PFSK-1 (cell line): ENCODE results near the gene ST6GALNAC3.

Experiments used
- FOXP2 ChIP-seq: optimal IDR thresholded peaks from 2 replicates; pipeline ENCODE3; 2011; ENCODE audit warnings: borderline replicate concordance, control low read depth, inconsistent platforms; ENCODE audit not compliant: insufficient read depth; ENCODE audit errors: extremely low read length, extremely low read depth
- POLR2AphosphoS5 ChIP-seq: IDR thresholded peaks from 2 replicates; pipeline ENCODE4 v1.6.1; 2012; ENCODE audit warnings: low read depth, mild to moderate bottlenecking, control low read depth, low read length, moderate library complexity
- SIN3A ChIP-seq: IDR thresholded peaks from 2 replicates; pipeline ENCODE4 v1.6.1; 2012; ENCODE audit warnings: mild to moderate bottlenecking, low read length, moderate library complexity, borderline replicate concordance; ENCODE audit not compliant: insufficient read depth
- TAF1 ChIP-seq: IDR thresholded peaks from 2 replicates; pipeline ENCODE4 v1.6.1; 2012; ENCODE audit warnings: low read length, control low read depth, borderline replicate concordance; ENCODE audit not compliant: insufficient read depth
- TF ChIP-seq, protein P1 (sequence below), 2 experiments: IDR thresholded peaks; 2 replicates each; pipeline versions ENCODE4 v1.6.1 to v1.8.0; 2011 to 2012; ENCODE audit warnings: low read depth in 2 of 2, low read length in 2 of 2, control low read depth in 1 of 2, inconsistent platforms in 1 of 2, mild to moderate bottlenecking in 1 of 2, moderate library complexity in 1 of 2; ENCODE audit not compliant: insufficient read depth in 1 of 2

ST6GALNAC3 gene

DNA sequence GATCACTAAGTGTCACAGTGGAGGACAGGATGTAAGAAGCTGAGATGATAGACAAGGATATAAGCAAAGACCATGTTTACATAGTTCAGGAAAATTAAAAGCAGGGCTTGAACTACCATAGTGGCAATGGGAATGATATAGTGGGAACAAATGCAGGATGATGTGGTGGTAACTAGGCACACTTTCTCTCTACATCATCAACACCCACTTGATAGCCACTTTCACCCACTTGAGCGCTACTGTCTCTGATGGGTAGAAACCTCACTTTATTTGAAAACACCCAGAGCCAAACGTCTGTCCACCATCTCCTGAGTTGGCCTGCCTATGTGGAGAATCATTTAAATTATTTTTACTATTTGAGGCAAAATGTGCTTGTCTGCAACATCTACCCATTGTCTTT lies 487.7 kb downstream of the ST6GALNAC3 start:
- TF ChIP-seq SIN3A: no peak
- TF ChIP-seq, protein P1, sequence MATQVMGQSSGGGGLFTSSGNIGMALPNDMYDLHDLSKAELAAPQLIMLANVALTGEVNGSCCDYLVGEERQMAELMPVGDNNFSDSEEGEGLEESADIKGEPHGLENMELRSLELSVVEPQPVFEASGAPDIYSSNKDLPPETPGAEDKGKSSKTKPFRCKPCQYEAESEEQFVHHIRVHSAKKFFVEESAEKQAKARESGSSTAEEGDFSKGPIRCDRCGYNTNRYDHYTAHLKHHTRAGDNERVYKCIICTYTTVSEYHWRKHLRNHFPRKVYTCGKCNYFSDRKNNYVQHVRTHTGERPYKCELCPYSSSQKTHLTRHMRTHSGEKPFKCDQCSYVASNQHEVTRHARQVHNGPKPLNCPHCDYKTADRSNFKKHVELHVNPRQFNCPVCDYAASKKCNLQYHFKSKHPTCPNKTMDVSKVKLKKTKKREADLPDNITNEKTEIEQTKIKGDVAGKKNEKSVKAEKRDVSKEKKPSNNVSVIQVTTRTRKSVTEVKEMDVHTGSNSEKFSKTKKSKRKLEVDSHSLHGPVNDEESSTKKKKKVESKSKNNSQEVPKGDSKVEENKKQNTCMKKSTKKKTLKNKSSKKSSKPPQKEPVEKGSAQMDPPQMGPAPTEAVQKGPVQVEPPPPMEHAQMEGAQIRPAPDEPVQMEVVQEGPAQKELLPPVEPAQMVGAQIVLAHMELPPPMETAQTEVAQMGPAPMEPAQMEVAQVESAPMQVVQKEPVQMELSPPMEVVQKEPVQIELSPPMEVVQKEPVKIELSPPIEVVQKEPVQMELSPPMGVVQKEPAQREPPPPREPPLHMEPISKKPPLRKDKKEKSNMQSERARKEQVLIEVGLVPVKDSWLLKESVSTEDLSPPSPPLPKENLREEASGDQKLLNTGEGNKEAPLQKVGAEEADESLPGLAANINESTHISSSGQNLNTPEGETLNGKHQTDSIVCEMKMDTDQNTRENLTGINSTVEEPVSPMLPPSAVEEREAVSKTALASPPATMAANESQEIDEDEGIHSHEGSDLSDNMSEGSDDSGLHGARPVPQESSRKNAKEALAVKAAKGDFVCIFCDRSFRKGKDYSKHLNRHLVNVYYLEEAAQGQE (IDR thresholded peaks at IDR 0.05; ENCODE audit: insufficient read depth in 1 of 2, low read depth in 2 of 2, low read length in 2 of 2): no peak
- TF ChIP-seq FOXP2: no peak
- no peak for TF ChIP-seq TAF1
- no peak for TF ChIP-seq POLR2AphosphoS5

DNA sequence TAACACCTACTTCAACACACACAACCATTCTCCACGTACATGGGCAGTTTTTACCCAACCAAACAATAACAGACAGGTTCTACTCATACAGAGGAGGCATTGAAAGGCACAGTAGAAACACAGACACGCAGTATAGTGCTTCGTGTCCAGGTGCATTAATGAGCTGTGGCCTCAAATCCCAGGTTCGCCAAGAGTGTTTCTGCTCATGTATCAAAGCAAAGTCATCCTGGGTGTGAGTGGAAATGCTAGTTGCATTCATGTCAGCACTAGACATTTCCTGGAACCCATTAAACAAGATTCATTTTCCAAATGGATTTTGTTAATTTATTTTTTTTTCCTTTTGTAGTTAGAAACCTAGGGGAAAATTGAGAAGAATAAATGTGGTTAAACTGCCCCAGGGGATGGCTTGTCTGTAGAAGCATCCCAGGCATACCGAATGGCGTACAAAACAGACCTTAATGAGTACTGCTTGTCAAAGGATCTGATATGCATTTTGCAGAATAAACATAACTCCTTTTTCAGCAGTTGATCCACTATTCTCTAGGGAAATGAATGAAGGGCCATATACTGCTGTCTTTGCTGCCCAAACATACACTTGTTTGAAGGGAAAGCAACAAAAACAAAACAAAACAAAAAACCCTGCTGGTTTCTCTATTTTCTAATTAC lies 494.2 kb downstream of the ST6GALNAC3 start:
- TF ChIP-seq, protein P1 (IDR thresholded peaks at IDR 0.05; ENCODE audit: insufficient read depth in 1 of 2, low read depth in 2 of 2, low read length in 2 of 2): no peak
- no peak for TF ChIP-seq SIN3A
- TF ChIP-seq TAF1: no peak
- no peak for TF ChIP-seq FOXP2
- TF ChIP-seq POLR2AphosphoS5: no peak

DNA sequence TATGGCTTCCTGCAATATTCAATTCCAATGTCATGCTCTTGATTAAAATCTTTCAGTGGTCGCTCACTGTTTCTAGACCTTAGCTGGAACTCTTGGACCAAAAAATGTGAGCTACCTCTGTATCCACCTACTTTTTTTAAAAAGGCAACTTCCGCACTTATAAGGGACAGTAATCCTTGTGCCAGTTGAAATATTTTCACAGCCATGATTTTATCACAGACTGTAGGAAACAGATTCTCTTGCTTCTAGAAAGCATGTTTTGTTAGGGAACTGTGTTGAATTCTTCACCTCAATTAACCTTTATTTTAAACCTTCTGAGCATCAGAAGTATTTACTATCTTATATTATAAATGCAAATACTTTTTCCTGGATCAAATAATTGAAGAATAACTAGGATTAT lies 496.7 kb downstream of the ST6GALNAC3 start:
- TF ChIP-seq POLR2AphosphoS5 (no peak), FOXP2 (no peak), TAF1 (no peak), SIN3A (no peak)
- TF ChIP-seq, protein P1 (IDR thresholded peaks at IDR 0.05; ENCODE audit: insufficient read depth in 1 of 2, low read depth in 2 of 2, low read length in 2 of 2): no peak

DNA sequence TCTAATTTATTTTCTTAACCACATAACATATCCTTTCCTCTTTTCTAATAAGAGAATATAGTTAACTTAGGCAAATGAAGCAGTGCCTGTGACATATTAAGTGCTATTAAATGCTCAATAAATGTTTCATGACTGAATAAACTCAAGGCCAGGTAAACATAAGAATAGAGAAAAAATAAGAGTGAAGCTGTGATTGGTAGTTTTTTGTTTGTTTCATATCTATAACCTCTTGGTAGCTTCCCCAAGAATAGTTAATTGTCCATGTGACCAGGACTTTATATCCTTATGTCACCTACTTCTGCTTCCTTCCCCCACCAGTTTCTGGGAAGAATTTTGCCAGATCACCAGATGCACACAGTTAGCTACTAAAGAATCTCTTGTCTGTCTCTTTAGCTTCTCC lies 497.7 kb downstream of the ST6GALNAC3 start:
- TF ChIP-seq FOXP2: no peak
- no peak for TF ChIP-seq POLR2AphosphoS5

DNA sequence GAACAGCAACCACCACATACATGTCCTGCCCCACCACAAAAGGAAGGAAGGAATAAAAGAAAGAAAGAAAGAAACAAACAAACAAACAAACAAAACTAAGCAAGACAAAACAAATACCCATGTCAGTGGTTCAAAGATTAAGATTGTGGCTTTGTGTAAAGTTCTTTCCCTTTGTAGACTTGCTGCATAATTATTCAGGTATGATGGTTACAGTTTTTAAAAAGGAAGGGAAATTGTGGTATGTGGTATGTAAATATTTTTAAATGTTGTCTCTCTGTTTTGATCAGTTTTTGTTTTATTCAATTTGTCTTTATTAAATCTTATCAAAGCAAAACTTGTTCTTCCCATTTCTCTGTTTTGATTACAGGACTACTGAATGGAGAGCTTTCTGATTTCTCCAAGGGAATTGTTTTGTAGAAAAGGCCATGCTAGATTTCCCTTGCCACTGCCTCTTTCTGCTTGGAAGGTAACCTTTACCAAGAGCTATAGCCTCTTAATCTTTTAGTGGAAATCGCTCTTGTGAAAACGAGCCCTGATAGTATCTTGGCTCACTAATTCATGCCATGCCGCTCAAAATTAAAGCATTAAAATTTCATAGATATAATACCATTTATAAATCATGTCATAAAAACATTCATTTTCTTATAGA lies 502.5 kb downstream of the ST6GALNAC3 start:
- TF ChIP-seq TAF1 (no peak), SIN3A (no peak), POLR2AphosphoS5 (no peak), FOXP2 (no peak)
- TF ChIP-seq, protein P1 (IDR thresholded peaks at IDR 0.05; ENCODE audit: insufficient read depth in 1 of 2, low read depth in 2 of 2, low read length in 2 of 2): no peak
